HG02840 (cell line): Measurements from ENCODE around the gene ACAA1.
"Not testable (repeated sequence)": the region's sequence is repeated elsewhere in the genome, so short reads cannot be mapped to it uniquely, and the experiment has no call there.

Source experiments
- ATAC-seq: cut with Tn5 transposase; IDR thresholded peaks from one replicate; pipeline ENCODE4 v1.9.1; 2021; ENCODE audit warnings: mild to moderate bottlenecking, moderate library complexity, moderate number of reproducible peaks; ENCODE audit not compliant: unreplicated experiment, low FRiP score

ACAA1 gene

DNA sequence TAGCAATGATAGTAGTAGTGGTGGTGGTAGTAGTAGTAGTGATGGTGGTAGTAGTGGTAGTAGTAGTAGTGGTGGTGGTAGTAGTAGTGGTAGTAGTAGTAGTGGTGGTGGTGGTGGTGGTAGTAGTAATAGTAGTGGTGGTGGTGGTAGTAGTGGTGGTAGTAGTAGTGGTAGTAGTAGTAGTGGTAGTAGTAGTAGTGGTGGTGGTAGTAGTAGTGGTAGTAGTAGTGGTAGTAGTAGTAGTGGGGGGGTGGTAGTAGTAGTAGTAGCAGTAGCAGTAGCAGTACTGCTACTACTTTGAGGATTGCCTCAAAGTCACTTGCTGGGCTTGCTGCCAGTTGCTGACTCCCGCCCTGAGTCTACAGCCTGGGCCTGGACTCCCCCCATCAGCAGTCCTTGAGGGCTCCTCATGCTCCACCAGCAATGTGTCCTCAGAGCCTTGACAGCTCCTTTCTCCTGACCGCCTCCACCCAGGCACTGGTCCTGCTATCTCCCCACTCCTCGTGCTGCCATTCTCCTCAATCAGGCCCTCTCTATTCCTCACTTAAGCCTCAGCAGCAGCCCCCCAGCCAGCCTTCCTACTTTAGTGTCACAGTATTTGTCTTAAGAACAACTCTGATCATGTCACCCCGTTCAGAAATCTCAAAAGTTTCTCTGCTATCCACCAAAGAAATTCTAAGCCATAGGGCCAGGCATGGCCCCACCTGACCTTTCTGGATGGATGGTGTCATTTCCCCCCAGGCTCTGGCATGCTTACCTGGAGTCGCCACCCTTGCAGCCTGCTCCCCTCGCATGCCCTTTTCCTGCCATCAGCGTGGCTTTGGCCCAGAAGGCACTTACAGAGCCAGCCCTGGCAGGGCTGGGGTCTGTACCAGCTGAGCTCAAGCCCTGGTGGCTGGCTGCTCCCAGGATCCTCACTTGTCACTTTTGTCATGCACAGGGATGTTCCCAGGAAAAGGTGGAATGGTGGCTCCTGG is 52.3 kb downstream of the ACAA1 start:
- no peak for ATAC-seq

GRCh38 chr3:38083871-38084333 is 53.0 kb downstream of the ACAA1 start:
- no peak for ATAC-seq

- not testable (repeated sequence) for ATAC-seq
These were observed 53.7 kb downstream of the ACAA1 start for GRCh38 chr3:38083254-38083653.

GRCh38 chr3:38082296-38082695 is 54.6 kb downstream of the ACAA1 start:
- ATAC-seq, result not testable (repeated sequence)

DNA sequence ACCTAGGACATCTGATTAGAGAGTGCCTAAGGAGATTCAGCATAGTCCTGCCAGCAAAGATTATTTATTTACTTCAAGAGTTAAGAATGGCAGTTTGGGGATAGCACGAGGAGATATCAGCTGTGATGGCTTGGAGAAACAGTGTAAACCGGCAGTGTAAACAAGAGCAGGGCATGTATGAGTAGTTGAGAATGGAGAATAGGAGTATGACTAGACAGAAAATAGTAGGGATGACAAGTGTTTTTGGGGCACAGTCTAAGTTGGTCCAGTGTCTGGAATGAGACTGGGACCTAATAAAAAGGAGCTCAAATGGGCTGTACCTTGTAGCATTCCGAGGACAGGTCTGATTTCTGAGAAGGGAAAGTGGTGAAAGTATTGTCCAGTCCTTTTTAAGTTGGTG is 59.9 kb downstream of the ACAA1 start:
- ATAC-seq, result not testable (repeated sequence)
